IMR-90 (cell line): ENCODE data around the gene KYAT1. TPM values are rescaled to one million over a fixed set of nuclear protein-coding genes. Genes with fewer than 3 reads are reported as not detected.
A peak's percentile ranks its signal among the peaks of the same experiment; 100 is the strongest.

Experiments
- ATAC-seq: fragments of 200-7000 bp; cut with Tn5 transposase; 2 replicates; pipeline ENCODE4 v1.9.1; 2020; ENCODE audit warnings: low read depth, mild to moderate bottlenecking, moderate library complexity
- BruUV-seq: library from RNA; stranded (reverse); fragments of 400-500 nt; replicated peaks from 2 replicates; lab custom pipeline; 2021; lab: Mats Ljungman, UMichigan
- CTCF ChIA-PET: fragments of 300-600 bp; formaldehyde crosslinking; extraction: SDS; loops from one replicate; lab custom pipeline; 2021; ENCODE audit warnings: antibody characterized with exemption; lab: Yijun Ruan, JAX
- POLR2A ChIA-PET: fragments of 300-600 bp; sonication (Branson Sonifier 250); formaldehyde crosslinking; loops from one replicate; lab custom pipeline; 2022; ENCODE audit warnings: antibody characterized with exemption; ENCODE audit not compliant: unreplicated experiment; lab: Charles Lee
- DNase-seq: peaks from one replicate; pipeline ENCODE4 v3.0.0; 2013
- H2AFZ ChIP-seq: replicated peaks from 2 replicates; pipeline ENCODE3; 2013; ENCODE audit warnings: low read length, mild to moderate bottlenecking; ENCODE audit not compliant: poor library complexity
- H2AK5ac ChIP-seq: 2 replicates; pipeline ENCODE4 v1.6.1; 2013; ENCODE audit warnings: low read depth, low read length, inconsistent platforms
- H2AK9ac ChIP-seq: replicated peaks from 2 replicates; pipeline ENCODE3; 2013; ENCODE audit warnings: mild to moderate bottlenecking, low read depth, low read length, moderate library complexity; ENCODE audit not compliant: poor library complexity
- H2BK120ac ChIP-seq: 2 replicates; pipeline ENCODE4 v1.6.1; 2013; ENCODE audit warnings: low read depth, low read length, inconsistent platforms
- H2BK15ac ChIP-seq: 3 replicates; pipeline ENCODE4 v1.6.1; 2013; ENCODE audit warnings: low read depth, low read length, inconsistent platforms
- H2BK20ac ChIP-seq: 2 replicates; pipeline ENCODE4 v1.6.1; 2013; ENCODE audit warnings: low read depth, mild to moderate bottlenecking, inconsistent platforms, low read length, moderate library complexity
- H2BK5ac ChIP-seq: 2 replicates; pipeline ENCODE4 v1.6.1; 2013; ENCODE audit warnings: mild to moderate bottlenecking, low read depth, low read length, inconsistent platforms; ENCODE audit not compliant: poor library complexity, severe bottlenecking
- H3K14ac ChIP-seq: replicated peaks from 2 replicates; pipeline ENCODE4 v1.6.1; 2013; ENCODE audit warnings: low read depth, low read length, inconsistent platforms
- H3K18ac ChIP-seq: 2 replicates; pipeline ENCODE4 v1.6.1; 2013; ENCODE audit warnings: low read depth, low read length, control low read depth
- H3K23ac ChIP-seq: 2 replicates; pipeline ENCODE4 v1.6.1; 2013; ENCODE audit warnings: low read depth, low read length, inconsistent platforms
- H3K27ac ChIP-seq: 2 replicates; pipeline ENCODE4 v1.5.1; 2013; ENCODE audit warnings: mild to moderate bottlenecking, control low read depth, low read length; ENCODE audit not compliant: insufficient read depth
- H3K27me3 ChIP-seq: 2 replicates; pipeline ENCODE4 v1.6.1; 2013; ENCODE audit warnings: low read length; ENCODE audit not compliant: control insufficient read depth, insufficient read depth
- H3K36me3 ChIP-seq: 2 replicates; pipeline ENCODE4 v1.6.1; 2013; ENCODE audit warnings: low read length, mixed read lengths; ENCODE audit not compliant: control insufficient read depth, insufficient read depth
- H3K4ac ChIP-seq: 2 replicates; pipeline ENCODE4 v1.6.1; 2013; ENCODE audit warnings: low read depth, low read length, inconsistent platforms
- H3K4me1 ChIP-seq: 2 replicates; pipeline ENCODE4 v1.6.1; 2013; ENCODE audit warnings: low read length, mixed read lengths; ENCODE audit not compliant: control insufficient read depth, insufficient read depth
- H3K4me2 ChIP-seq: 2 replicates; pipeline ENCODE4 v1.6.1; 2013; ENCODE audit warnings: low read depth, mild to moderate bottlenecking, control low read depth, low read length, moderate library complexity
- H3K4me3 ChIP-seq: 2 replicates; pipeline ENCODE4 v1.5.1; 2013; ENCODE audit warnings: low read depth, mild to moderate bottlenecking, control low read depth, low read length, moderate library complexity; ENCODE audit not compliant: insufficient read depth
- H3K56ac ChIP-seq: 2 replicates; pipeline ENCODE4 v1.6.1; 2013; ENCODE audit warnings: low read length, inconsistent platforms; ENCODE audit not compliant: insufficient read depth; ENCODE audit errors: extremely low read depth
- H3K79me1 ChIP-seq, 2 experiments: 2 replicates each; pipeline ENCODE4 v1.6.1; 2013; ENCODE audit warnings: low read length in 2 of 2, inconsistent platforms in 1 of 2, low read depth in 1 of 2
- H3K9ac ChIP-seq: 2 replicates; pipeline ENCODE4 v1.6.1; 2013; ENCODE audit warnings: low read depth, low read length, control low read depth
- H3K9me1 ChIP-seq: 2 replicates; pipeline ENCODE4 v1.6.1; 2013; ENCODE audit warnings: low read length, inconsistent platforms; ENCODE audit not compliant: insufficient read depth
- H3K9me3 ChIP-seq: 2 replicates; pipeline ENCODE4 v1.6.1; 2013; ENCODE audit warnings: low read length; ENCODE audit not compliant: control insufficient read depth, insufficient read depth
- H4K20me1 ChIP-seq: 2 replicates; pipeline ENCODE4 v1.6.1; 2013; ENCODE audit warnings: low read length, inconsistent platforms; ENCODE audit not compliant: insufficient read depth
- H4K5ac ChIP-seq: 2 replicates; pipeline ENCODE4 v1.6.1; 2013; ENCODE audit warnings: mild to moderate bottlenecking, low read depth, low read length, control low read depth
- H4K8ac ChIP-seq, 2 experiments: 2 replicates each; pipeline ENCODE4 v1.6.1; 2013; ENCODE audit warnings: low read depth in 2 of 2, low read length in 2 of 2, control low read depth in 1 of 2, inconsistent platforms in 1 of 2
- H4K91ac ChIP-seq: 2 replicates; pipeline ENCODE4 v1.6.1; 2013; ENCODE audit warnings: low read depth, low read length, inconsistent platforms; ENCODE audit not compliant: insufficient read depth
- CTCF ChIP-seq: conservative IDR thresholded peaks from 2 replicates; pipeline ENCODE4 v1.5.1; 2012; ENCODE audit warnings: mild to moderate bottlenecking, low read depth, low read length, improper control_type of control experiment
- ELK1 ChIP-seq: fragments of 150-350 bp; IDR thresholded peaks from 2 replicates; pipeline ENCODE4 v1.6.1; 2016; ENCODE audit warnings: low read depth, mild to moderate bottlenecking, low read length, moderate library complexity, borderline replicate concordance
- MXI1 ChIP-seq: IDR thresholded peaks from 2 replicates; pipeline ENCODE4 v1.6.1; 2012; ENCODE audit warnings: low read depth, mild to moderate bottlenecking, low read length, moderate library complexity, borderline replicate concordance
- POLR2A ChIP-seq: IDR thresholded peaks from 2 replicates; pipeline ENCODE4 v1.6.1; 2012; ENCODE audit warnings: mild to moderate bottlenecking, low read depth, low read length
- RFX5 ChIP-seq: IDR thresholded peaks from 2 replicates; pipeline ENCODE4 v1.8.0; 2012; ENCODE audit warnings: low read depth, mild to moderate bottlenecking, low read length, moderate library complexity
- SMC3 ChIP-seq: fragments of 150-350 bp; IDR thresholded peaks from 2 replicates; pipeline ENCODE4 v1.6.1; 2016; ENCODE audit warnings: low read depth, mild to moderate bottlenecking, antibody characterized with exemption, low read length, moderate library complexity
- USF2 ChIP-seq: fragments of 150-350 bp; IDR thresholded peaks from 2 replicates; pipeline ENCODE4 v1.6.1; 2017; ENCODE audit warnings: mild to moderate bottlenecking, antibody characterized with exemption, low read length, low read depth
- WGBS, 2 experiments: methylation state at CpG; one replicate each; pipeline versions ENCODE4 v1.1.5 to v1.1.7; 2013; ENCODE audit warnings: missing lambda C conversion rate in 2 of 2; ENCODE audit not compliant: insufficient read length in 1 of 2; ENCODE audit errors: extremely low coverage in 2 of 2; 5-methylcytosine and 5-hydroxymethylcytosine counted together
- dilution Hi-C: fragments of 300-500 bp; cut with HindIII; formaldehyde crosslinking; loops from one replicate; pipeline ENCODE4 v1.14.3; 2018; ENCODE audit warnings: low sequenced_read_pairs; ENCODE audit not compliant: unreplicated experiment
- in situ Hi-C: fragments of 300-500 bp; cut with MboI; formaldehyde crosslinking; loops from 3 replicates; pipeline ENCODE4 v1.14.3; 2019; ENCODE audit warnings: low sequenced_read_pairs, inconsistent platforms, mixed read lengths
- intact Hi-C: fragments of 100-400 bp; cut with micrococcal nuclease; formaldehyde crosslinking; loops from 2 replicates; pipeline ENCODE4 v1.10.0; 2022
- polyA plus RNA-seq, 3 experiments: library from polyadenylated mRNA; depleted of rRNA; stranded (reverse); fragments of >200 nt; gene quantifications; 2 replicates each; pipeline ENCODE4 v1.2.3, GENCODE V29; 2012; ENCODE audit warnings: low replicate concordance in 1 of 3
- total RNA-seq: library from RNA; depleted of rRNA; stranded (reverse); fragments of >200 nt; gene quantifications from 2 replicates; pipeline ENCODE4 v1.2.3, GENCODE V29; 2012

Gene KYAT1
- total and polyA plus RNA-seq, 2 of the 4 experiments (the other 2 are of a cell fraction) = 6.8 to 9.5 TPM

GRCh38 chr9:128790536-128790935 lies 91.2 kb downstream of the KYAT1 start:
- in situ Hi-C loops = no loop called here
- POLR2A ChIA-PET = no interaction called here

More at GRCh38 chr9:128790536-128790935, 91.2 kb downstream of the KYAT1 start:
- dilution Hi-C loops = no loop called here
- intact Hi-C loops = no loop called here
- no peak for DNase-seq
- Histone ChIP-seq H3K9me1 (no peaks in the 10 kb centered on the region), H4K91ac (no peak overlapping the region), H3K4me1 (peaks cover 2% of the 10 kb centered on the region; the same call in 1 of the 2 replicates), H2BK15ac (no peak overlapping the region), H2AK9ac (peak overlapping the region; percentile 6), H3K4me3 (no peak overlapping the region), H4K5ac (no peak overlapping the region), H2AFZ (no peak overlapping the region), H2BK5ac (no peak overlapping the region), H4K8ac (no peak overlapping the region), H3K79me1 (peaks cover 13 to 43% of the 10 kb centered on the region in 2 experiments), H2AK5ac (no peak overlapping the region), H2BK20ac (no peak overlapping the region), H3K4me2 (no peak overlapping the region), H4K20me1 (0 out of 2 replicates have a peak, but pooled peaks cover 5% of the 10 kb centered on the region), H2BK120ac (no peak overlapping the region), H3K23ac (no peak overlapping the region), H3K14ac (no peak overlapping the region), H3K27ac (no peak overlapping the region), H3K18ac (no peak overlapping the region), H3K27me3 (no peaks in the 10 kb centered on the region), H3K36me3 (peaks cover 45% of the 10 kb centered on the region), H3K56ac (no peak overlapping the region), H3K9me3 (no peaks in the 10 kb centered on the region), H3K4ac (no peak overlapping the region), H3K9ac (no peak overlapping the region)
- CTCF ChIA-PET = interaction anchor here (1.1 kb wide), 1 partner anchor 28 kb away, joined by 5 read pairs; the partner anchor contains the start of gene ENDOG
- TF ChIP-seq MXI1 (no peak), SMC3 (no peak), ELK1 (no peak), CTCF (no peak), POLR2A (no peak), USF2 (no peak), RFX5 (no peak)
- WGBS, 2 experiments = 80% methylated on average over 2 of the region's 4 CpGs; no CpG with 5 or more reads in 1 of the 2 experiments
- BruUV-seq = no TSS peak
- no peak for ATAC-seq
